Frontal cortex (tissue), 4 donors: Measurements from ENCODE around the gene BTBD19. TPM values are rescaled to one million over a fixed set of nuclear protein-coding genes. Genes with fewer than 3 reads are reported as not detected.
"Not testable (repeated sequence)": the region's sequence is repeated elsewhere in the genome, so short reads cannot be mapped to it uniquely, and the experiment has no call there.

Source experiments
- DNase-seq, 2 donors: peaks; one replicate each; pipeline ENCODE4 v3.0.0; 2012; ENCODE audit warnings: low spot score in 2 of 2
- FAIRE-seq: peaks from 2 replicates; lab custom pipeline; 2012; peaks lifted over from hg19 to GRCh38; lab: Jason Lieb, UNC
- total RNA-seq: library from RNA; depleted of rRNA; stranded (reverse); fragments of >200 nt; gene quantifications from one replicate; pipeline ENCODE4 v1.2.3, GENCODE V29; 2014
- donor health status: control.
- donor health status: control.
- donor health status: control.

Gene BTBD19
- total RNA-seq, 1 donor from 2014 or later, result under 0.01 TPM

DNA sequence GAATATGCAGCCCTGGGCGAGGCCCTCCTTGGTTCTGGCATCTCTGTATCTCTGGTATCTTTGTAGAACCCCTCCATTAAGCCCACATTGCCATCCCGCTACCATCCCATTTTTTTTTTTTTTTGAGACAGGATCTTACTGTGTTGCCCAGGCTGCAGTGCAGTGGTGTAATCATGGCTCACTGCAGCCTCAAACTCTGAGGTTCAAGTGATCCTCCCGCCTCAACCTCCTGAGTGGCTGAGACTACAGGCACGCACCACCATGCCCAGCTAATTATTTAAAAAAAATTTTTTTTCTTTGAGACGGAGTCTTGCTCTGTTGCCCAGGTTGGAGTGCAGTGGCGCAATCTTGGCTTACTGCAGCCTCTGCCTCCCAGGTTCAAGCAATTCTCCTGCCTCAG lies 16.1 kb downstream of the BTBD19 start:
- FAIRE-seq, DNase-seq: not testable (repeated sequence)

DNA sequence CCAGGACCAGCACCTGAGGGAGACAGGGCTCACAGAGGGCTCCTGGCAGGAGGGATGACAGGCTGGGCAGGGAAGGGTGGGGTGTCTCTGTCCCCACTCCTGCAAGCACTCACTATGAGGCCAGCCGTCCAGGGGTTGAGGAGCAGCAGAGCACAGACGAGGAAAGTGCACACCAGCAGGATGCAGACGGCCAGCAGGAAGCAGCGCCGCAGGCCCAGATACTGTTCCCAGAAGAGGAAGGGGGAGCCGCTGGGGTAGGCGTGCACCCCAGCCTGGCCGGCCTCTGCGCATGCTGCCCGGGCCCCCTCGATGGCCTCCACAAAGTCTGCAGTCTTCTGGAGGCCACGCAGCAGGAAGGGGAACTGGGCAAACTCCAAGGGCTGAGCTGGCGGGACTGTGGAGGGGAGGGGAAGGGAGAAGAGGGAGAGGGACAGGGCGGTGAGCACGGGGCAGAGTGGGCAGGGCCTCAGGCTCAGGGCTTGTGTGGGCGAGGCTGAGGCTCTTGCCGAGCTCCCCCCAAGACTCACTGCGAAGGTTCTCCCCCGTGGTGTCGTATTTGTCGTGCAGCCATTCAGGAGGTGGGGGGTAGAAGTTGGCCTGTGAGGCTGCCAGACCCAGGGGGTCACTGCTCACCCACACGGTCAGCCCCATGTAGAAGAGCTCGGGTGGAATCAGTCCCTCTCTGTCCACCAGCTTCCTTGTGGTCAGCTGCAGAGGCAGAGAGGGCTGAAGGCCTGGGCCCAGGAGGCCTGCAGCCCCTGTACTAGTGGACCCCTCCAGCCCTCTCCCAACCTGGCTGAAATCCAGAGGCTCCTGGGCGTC lies 18.3 kb downstream of the BTBD19 start:
- DNase-seq, result no peak
- FAIRE-seq, result no peak

DNA sequence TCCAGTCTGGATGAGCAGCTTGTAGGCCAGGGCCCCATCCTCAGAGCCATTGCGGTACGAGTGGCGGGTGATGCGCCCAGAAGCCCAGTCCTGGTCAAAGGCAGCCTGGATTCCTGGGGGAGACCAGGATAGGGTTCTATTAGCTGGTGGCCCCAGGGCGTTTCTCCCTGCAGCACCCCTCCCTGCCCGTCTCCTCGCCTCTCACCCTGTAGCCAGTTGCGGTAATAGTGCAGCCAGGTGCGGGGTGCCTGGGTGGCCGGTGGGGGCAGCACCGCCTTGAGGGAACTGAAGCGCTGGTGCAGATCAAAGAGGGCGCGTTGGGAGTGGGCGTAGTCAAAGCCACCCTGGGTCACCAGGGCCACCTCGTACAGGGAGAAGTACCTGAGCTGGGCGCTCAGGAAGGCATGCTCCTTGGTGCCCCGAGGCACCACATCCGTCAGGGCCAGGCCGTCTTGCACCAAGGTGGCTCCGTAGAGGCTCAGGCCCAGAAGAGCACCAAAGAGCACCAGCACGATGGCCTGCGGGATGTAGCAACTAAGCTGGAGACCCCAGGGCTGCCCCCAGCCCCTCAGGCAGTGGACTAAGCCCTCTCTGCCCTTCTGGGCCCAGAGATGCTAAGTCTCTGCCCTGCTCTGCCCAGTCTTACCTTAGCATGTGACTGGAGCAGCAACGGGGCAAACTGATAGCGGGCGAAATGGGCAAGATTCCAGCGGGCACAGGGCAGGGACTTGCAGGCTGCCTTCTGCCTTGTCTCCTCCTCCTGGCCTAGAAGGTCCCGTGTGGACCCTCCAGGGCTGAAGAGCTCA lies 19.1 kb downstream of the BTBD19 start:
- DNase-seq (no peak), FAIRE-seq (no peak)

DNA sequence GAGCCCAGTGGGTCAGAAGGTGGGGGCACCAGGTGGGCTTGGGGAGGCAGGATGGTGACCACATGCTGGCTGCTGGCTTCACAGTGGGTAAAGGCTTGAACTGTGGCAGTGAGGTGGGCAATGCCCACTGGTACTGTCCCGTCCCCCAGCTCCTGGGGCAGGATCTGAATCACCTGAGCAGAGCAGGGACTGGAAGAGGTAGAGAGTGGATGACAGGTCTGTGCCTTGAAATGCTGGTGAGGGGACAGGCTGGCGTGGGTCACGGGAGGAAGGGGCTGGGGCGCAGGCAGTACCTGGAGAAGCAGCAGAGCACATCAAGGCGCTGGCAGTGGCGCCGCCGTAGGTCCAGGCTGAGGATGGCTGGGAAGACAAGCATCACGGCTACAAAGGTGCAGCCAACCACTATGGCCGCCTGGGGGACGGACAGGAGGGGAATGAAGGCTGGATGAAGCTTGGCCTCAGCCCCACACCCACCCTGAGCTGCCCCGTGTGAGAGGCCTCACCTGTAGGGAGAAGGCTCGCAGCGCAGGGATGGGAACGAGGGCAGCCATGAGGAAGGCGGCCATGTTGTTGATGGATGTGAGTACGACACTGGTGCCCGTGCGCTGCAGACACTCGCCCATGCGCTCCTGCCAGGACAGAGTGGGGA lies 19.8 kb downstream of the BTBD19 start:
- FAIRE-seq (no peak), DNase-seq (peak in 1 of 2 donors; percentile 7)

DNA sequence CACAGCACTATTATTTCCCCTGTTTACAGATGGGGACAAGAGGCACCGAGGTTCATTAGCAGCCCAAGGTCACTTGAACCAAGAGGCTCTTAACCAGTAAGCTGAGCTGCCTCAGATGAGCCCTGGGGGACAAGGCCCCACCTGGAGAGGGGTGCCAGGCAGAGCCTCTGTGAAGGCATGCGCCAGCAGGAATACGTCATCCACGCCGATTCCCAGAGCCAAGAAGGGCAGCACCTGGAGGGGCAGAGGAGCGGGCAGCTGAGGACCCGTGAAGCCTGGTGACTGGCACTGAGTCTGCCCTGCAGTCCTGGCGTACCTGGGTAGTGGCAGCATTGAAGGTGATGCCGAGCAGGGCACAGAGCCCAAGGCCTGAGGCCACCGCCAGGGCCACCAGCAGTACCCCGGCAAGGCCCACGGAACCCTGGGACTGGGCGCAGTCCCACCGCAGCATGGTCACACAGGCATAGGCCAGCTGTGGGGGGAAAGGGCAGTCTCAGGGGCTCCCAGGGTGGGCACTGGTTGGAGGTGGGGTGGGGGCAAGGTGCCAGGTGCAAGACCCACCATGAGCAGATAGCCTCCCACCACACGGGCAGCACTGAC lies 20.6 kb downstream of the BTBD19 start:
- FAIRE-seq, result no peak
- no peak for DNase-seq

DNA sequence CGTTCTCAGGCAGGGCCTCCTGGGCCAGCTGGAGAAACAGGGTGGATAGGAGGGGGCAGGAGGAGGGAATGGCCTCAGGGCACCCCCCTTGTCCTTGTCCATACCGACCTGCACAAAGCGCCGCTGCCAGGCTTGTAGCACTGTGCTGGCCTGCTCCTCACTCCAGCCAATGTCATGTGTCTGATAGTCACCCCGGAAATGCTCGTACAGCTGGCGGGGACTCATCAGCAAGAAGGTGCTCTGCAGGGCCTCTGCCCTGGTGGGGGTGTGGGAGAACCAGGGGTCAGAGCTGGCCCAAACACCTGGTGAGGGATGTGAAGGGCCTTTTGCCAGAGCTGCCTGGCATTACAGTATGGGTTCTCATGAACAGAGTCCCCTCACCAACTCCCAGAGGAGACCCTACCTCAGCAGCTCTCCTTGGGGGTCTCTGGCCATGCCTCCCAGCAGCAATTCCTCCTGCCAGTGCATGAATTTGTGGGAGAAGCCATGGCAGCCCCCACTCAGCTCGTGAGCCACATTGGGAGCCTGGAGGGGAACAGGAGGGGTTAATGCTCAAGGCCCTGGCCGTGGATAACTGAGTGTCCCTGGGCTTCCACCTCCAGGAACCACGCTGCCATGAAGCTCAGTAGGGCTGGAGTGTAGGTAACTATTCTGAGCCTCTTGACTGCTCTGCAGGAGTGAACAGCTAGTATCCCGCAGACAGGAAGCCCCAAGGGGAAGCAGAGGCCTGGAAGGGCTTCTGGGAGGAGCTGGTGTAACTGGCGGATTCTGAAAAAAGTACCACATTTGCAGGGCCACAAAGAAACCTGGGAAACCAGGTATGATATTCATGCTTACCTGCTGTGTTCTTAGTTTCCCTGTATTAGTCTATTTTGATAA lies 21.4 kb downstream of the BTBD19 start:
- DNase-seq (no peak), FAIRE-seq (no peak)

DNA sequence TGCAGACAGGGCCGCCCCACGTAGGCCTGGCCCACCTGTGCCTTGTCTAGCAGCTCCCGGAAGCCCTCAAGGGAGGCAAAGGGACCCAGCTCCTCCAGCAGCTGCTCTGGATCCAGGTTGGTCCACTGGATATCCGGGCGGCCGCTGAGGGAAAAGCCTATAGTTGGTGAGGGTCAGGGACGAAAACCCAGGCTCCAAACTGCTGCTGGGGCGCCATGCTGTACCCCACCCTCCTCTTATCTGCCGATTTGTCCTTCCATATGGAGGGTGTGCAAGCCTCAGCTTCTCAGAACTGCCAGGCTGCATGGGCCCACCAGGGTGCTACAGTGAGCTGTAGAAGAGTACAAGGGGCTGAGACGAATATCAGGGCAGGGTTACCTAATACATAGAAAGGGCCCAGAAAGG lies 22.6 kb downstream of the BTBD19 start:
- no peak for DNase-seq

DNA sequence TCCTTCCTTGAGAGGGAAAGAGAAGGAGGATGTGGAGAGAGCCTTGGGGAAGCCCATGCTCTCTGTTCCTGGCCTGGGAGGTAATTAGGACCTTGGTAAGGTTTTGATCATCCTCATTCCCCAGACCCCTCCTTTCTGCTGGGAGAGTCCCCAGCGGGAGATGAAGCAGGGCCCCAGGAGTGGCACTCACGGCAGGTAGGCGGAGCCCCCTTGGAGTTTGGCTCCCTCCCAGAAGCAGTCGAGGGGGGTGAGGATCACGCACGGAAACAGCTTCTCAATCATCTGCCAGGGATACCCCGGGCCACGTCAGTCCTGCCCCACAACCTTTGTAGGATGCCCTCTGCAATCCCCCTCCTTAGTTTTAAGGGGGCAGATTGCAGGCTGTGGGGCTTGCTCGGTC lies 23.2 kb downstream of the BTBD19 start:
- DNase-seq (no peak), FAIRE-seq (no peak)

More for the DNA sequence above, 22.6 kb downstream of the BTBD19 start:
- no peak for FAIRE-seq

DNA sequence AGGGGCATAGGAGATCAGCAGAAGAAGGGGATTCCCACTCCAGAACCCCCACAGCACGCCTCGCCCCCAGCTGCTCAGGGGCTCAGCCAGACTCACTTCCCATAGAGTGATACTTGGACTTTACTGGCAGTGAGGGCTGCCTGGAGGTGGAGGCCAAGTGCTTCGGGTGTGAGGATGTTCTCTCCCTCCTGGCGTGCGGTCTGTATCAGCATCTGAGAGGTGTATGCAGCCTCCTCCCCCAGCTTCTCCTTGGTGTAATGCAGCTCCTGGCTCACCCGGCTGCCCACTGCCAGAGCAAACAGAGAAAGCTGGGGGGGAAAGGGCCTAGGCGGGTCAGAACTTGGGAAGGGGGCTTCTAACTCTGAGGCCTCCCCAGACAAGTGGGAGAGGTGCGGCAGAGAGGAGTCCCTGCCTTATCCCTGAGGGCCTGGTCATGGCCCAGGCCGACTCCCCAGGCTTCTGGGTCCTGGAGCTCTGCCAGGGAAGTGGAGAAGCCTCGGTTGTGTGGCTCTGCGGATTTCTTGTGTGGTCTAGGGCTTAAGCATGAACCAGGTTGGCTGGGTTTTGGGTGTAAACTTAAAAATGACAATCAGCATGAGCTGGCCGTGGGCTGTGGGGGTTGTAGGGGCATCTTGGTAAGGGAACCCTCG lies 23.9 kb downstream of the BTBD19 start:
- no peak for FAIRE-seq
- no peak for DNase-seq

DNA sequence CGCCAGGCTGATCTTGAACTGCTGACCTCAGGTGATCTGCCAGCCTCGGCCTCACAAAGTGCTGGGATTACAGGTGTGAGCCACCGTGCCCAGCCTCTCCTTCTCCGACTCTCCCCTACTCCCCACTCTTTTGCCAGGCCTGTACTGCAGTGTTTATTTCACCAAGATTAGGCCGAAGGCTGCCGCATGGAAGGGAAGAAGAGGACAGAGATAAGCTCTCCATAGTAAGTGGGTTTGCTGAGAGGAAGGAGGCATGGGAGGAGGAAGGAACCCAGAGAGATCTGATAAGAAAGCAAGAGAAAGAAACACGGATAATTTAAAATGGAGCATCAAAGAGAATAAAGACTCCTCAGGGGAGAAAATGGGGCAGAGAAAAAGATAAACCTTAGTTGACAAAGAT lies 26.0 kb downstream of the BTBD19 start:
- FAIRE-seq, result no peak

DNA sequence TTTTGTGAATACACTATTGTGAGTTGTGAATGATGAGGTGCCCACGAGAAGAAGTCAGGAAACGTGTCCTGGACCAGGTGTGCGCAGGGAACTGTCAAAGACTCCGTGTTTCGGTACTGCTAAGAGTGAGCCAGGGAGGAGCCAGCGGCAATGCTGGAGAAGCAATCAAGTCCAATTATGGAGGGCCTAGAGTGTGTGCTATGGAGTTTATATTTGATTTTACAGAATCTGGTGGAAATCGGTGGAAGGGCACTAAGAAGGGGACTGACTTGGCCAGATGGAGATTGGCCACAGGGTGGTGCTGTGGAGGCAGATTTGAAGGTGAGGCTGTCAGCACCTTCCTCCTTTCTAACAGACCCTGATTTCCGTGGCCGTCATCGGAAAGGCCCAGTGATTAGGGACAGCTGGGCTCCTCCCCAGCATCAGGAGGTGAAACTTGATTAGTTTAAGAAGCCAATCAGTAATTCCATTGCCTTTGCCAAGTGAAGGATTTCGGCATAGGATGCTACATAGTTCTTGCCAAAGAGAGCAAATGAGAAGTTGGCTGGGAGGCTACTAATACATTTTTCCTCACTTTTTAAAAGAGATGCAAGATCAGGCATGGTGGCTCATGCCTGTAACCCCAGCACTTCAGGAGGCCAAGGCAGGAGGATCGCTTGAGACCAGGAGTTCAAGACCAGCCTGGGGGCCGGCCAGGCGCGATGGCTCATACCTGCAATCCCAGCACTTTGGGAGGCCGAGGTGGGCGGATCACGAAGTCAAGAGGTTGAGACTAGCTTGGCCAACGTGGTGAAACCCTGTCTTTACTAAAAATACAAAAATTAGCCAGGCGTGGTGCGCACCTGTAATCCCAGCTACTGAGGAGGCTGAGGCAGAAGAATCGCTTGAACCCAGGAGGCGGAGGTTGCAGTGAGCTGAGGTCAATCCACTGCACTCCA lies 27.7 kb downstream of the BTBD19 start:
- no peak for FAIRE-seq
- DNase-seq, result peak; percentile 60 to 76

More for the DNA sequence above, 26.0 kb downstream of the BTBD19 start:
- DNase-seq, result no peak

DNA sequence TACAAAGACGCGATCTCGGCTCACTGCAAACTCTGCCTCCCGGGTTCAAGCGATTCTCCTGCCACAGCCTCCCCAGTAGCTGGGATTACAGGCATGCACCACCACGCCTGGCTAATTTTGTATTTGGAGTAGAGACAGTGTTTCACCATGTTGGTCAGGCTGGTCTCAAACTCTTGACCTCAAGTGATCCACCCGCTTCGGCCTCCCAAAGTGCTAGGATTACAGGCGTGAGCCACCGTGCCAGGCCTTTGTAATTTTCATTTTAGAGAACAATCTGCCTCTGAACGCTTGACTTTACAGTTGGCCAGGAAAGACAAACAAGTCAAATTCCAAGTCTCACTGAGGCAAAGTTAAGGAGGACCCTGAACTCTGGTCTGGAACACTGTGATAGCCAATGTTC lies 30.0 kb downstream of the BTBD19 start:
- not testable (repeated sequence) for DNase-seq, FAIRE-seq

DNA sequence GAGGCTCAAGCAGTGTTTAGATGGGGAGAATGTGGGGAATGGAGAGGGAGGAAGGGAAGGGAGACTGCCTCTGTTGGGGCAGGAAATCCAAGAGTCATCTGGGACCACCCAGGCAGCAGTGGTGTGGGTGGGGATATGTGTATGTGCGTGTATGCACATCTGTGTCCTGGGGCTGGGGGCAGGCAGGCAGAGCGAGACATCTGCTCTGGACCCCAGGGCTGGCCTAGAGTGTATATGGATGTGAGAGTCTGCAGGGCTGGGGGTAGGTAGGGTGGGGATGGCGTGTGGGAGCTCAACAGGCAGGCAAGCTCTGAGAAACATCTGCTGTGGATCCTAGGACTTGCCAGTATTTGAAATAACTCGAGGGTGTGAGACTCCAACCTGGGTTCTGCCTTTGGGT lies 31.3 kb downstream of the BTBD19 start:
- FAIRE-seq, result no peak

DNA sequence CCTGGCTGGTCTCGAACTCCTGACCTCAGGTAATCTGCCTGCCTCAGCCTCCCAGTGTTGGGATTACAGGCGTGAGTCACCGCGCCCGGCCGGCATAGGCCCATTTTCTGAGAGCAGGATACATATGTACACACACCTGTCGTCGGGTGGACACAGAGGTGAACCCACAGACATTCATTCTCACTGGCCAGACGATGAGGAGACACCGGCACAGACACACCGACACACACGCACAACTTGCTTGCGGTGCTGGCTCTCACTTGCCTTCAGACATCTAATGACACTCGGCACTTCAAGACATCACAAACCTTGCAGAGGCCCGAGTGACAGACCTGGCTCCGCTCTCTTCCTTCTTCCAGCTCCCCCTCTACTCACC lies 34.2 kb downstream of the BTBD19 start:
- FAIRE-seq (no peak), DNase-seq (no peak)

More for the DNA sequence above, 31.3 kb downstream of the BTBD19 start:
- DNase-seq, result no peak

DNA sequence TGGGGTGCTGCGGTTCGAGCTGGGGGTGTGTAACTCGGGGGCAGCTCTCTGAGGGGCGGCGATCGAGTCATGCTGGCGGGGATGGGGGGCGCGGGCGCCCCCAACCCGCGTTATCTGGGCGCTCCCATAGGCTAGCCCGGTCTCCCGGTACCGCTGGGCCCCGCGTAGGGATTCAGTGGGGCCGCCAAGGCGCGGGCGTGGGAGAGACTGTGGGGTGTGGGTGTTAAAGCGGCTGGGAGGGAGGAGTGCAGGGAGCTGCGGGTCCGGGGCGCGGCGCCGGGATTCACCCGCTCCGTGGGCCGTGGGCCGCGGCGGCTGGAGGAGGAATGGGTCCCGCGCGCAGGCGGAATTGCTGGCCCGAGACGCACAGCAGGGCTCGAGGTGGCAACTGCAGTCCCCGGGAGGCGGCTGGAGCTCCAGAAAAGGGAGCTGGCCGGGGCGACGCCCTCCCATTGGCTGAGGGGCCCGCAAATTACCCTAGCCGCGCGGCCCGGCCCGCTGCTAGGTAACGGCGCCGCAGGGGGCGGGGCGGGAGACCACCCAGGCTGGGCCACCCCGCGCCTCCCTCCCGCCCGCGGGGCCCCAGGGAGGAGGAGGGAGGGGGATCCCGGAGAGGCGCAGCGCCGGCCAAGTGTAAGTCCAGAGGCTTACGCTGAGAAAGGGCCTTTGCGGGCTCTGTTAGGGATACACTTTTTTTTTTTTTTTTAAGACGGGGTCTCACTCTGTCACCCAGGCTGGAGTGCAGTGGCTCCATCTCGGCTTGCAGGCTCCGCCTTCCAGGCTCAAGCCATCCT lies 34.7 kb downstream of the BTBD19 start, which contains the start of gene PTCH2:
Gene PTCH2 (minus strand): TSS at position 392 of the 794 bp plus-strand sequence. CDS start 321 bp downstream, at position 71.
- FAIRE-seq (no peak), DNase-seq (peak; percentile 66 to 72)

DNA sequence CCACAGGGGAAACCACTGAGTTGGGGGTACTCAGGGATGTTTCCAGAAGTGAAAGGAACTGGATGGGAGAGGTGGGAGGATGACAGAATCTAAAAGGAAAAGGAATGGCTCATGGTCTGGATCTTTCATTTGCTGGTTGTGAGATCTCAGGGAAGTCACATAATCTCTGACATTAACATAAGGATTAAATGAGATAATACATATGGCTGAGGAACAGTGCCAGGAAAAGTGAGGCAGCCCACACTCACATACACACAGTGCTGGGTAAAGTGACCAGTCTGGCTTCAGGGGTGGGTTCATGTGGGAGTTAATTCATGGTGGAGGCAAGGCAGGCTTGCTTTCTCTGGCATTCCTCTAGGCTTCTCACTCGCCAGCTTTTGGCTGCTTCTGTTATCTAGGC lies 38.7 kb downstream of the BTBD19 start:
- FAIRE-seq, result no peak
- DNase-seq, result no peak

DNA sequence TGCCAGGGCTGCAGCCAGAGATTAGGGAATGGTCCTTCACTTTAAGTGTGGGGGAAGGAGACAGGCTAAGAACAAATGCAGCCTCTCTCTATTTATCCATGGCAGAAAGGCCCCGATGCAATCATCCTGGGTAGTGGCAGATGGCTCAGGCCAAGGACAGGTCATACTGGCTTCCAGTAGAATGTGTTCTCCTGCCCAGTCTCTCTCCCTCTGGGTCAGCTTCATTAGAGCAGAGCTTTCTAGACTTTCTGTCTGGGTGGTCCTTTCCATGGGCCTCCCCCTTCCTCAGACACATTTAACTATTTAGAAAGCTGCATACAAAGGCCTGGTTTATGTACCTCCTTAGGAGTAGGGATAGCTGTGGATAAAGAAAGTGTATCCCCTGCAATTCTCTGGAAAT lies 39.5 kb downstream of the BTBD19 start:
- no peak for FAIRE-seq

More for the DNA sequence above, 39.5 kb downstream of the BTBD19 start:
- no peak for DNase-seq
